HCT116 (cell line): Measurements from ENCODE around the gene TM9SF4.

Experiments used
- EZH2 ChIP-seq: fragments of 200-600 bp; sonication (generic); IDR thresholded peaks from 2 replicates; pipeline ENCODE4 v1.6.1; 2017; ENCODE audit warnings: antibody characterized with exemption, mixed run types
- EZH2phosphoT487 ChIP-seq: fragments of 200-600 bp; IDR thresholded peaks from 2 replicates; pipeline ENCODE4 v1.6.1; 2018; ENCODE audit warnings: antibody characterized with exemption, borderline replicate concordance
- JUND ChIP-seq: IDR thresholded peaks from 2 replicates; pipeline ENCODE4 v1.6.1; 2012
- POLR2A ChIP-seq: IDR thresholded peaks from 2 replicates; pipeline ENCODE4 v1.7.0; 2011; ENCODE audit warnings: borderline replicate concordance; ENCODE audit not compliant: insufficient read depth, insufficient read length; ENCODE audit errors: extremely low read depth
- POLR2AphosphoS5 ChIP-seq: IDR thresholded peaks from 2 replicates; pipeline ENCODE4 v1.6.1; 2011; ENCODE audit warnings: mild to moderate bottlenecking, low read depth, low read length, moderate library complexity
- SP1 ChIP-seq: IDR thresholded peaks from 2 replicates; pipeline ENCODE4 v1.6.1; 2012; ENCODE audit warnings: low read depth
- SRF ChIP-seq: IDR thresholded peaks from 2 replicates; pipeline ENCODE4 v1.6.1; 2012; ENCODE audit warnings: low read depth
- ZNF274 ChIP-seq: fragments of 200-500 bp; sonication (Bioruptor generic); IDR thresholded peaks from 2 replicates; pipeline ENCODE4 v1.6.1; 2014; ENCODE audit warnings: mild to moderate bottlenecking, low read depth, low read length, inconsistent platforms
- TF ChIP-seq, protein P1 (sequence below), 3 experiments: fragments of 200-600 bp in 1 of 3; sonication (generic) in 1 of 3; IDR thresholded peaks in 2 of 3; conservative IDR thresholded peaks in 1 of 3; 2 replicates each; pipeline ENCODE4 v1.5.1; 2012 to 2017; ENCODE audit warnings: low read depth in 2 of 3, low read length in 2 of 3, antibody characterized with exemption in 1 of 3, borderline replicate concordance in 1 of 3, control low read depth in 1 of 3, mild to moderate bottlenecking in 1 of 3, mixed read lengths in 1 of 3, mixed run types in 1 of 3, moderate library complexity in 1 of 3; ENCODE audit not compliant: insufficient read depth in 1 of 3
- TF ChIP-seq, protein P2 (sequence below): IDR thresholded peaks from 2 replicates; pipeline ENCODE4 v1.6.1; 2012
- TF ChIP-seq, protein P3 (sequence below): IDR thresholded peaks from 2 replicates; pipeline ENCODE4 v1.6.1; 2012
- TF ChIP-seq, protein P4 (sequence below): IDR thresholded peaks from 2 replicates; pipeline ENCODE4 v1.6.1; 2011; ENCODE audit warnings: mild to moderate bottlenecking, low read length, moderate library complexity; ENCODE audit not compliant: insufficient replicate concordance; ENCODE audit errors: extremely low read depth

DNA sequence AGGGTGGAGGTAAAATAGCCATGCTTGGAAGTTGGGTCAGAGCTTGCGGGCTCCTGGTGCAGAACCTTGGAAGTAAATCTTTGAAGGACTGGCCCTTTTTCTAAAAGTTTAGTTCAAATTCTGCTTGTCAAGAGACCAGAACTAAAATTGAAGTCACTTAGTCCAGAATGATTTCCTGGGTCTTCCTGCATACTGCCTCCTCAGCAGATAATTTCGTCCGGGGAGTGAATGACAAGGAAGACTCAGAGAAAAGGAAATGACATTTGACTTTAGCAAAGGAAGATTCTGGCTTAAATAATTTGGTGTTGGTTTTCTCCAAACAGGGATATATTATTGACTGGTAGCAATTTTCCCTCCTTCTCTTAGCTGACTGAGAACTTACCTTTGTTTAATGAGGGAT, 1.2 kb downstream of the TM9SF4 start:
- no peak for TF ChIP-seq POLR2A
- no peak for TF ChIP-seq EZH2
- no peak for TF ChIP-seq SRF
- no peak for TF ChIP-seq JUND
- TF ChIP-seq ZNF274 = no peak
- TF ChIP-seq, protein P1, sequence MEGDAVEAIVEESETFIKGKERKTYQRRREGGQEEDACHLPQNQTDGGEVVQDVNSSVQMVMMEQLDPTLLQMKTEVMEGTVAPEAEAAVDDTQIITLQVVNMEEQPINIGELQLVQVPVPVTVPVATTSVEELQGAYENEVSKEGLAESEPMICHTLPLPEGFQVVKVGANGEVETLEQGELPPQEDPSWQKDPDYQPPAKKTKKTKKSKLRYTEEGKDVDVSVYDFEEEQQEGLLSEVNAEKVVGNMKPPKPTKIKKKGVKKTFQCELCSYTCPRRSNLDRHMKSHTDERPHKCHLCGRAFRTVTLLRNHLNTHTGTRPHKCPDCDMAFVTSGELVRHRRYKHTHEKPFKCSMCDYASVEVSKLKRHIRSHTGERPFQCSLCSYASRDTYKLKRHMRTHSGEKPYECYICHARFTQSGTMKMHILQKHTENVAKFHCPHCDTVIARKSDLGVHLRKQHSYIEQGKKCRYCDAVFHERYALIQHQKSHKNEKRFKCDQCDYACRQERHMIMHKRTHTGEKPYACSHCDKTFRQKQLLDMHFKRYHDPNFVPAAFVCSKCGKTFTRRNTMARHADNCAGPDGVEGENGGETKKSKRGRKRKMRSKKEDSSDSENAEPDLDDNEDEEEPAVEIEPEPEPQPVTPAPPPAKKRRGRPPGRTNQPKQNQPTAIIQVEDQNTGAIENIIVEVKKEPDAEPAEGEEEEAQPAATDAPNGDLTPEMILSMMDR (IDR thresholded peaks at IDR 0.05 in 2 of 3, conservative IDR thresholded peaks at IDR 0.05 in 1 of 3; ENCODE audit: borderline replicate concordance in 1 of 3, insufficient read depth in 1 of 3, low read depth in 2 of 3, low read length in 2 of 3) = no peak
- TF ChIP-seq POLR2AphosphoS5 = no peak
- TF ChIP-seq, protein P2, sequence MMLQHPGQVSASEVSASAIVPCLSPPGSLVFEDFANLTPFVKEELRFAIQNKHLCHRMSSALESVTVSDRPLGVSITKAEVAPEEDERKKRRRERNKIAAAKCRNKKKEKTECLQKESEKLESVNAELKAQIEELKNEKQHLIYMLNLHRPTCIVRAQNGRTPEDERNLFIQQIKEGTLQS = no peak
- TF ChIP-seq SP1 = no peak
- TF ChIP-seq, protein P3, sequence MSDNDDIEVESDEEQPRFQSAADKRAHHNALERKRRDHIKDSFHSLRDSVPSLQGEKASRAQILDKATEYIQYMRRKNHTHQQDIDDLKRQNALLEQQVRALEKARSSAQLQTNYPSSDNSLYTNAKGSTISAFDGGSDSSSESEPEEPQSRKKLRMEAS = no peak
- TF ChIP-seq, protein P4, sequence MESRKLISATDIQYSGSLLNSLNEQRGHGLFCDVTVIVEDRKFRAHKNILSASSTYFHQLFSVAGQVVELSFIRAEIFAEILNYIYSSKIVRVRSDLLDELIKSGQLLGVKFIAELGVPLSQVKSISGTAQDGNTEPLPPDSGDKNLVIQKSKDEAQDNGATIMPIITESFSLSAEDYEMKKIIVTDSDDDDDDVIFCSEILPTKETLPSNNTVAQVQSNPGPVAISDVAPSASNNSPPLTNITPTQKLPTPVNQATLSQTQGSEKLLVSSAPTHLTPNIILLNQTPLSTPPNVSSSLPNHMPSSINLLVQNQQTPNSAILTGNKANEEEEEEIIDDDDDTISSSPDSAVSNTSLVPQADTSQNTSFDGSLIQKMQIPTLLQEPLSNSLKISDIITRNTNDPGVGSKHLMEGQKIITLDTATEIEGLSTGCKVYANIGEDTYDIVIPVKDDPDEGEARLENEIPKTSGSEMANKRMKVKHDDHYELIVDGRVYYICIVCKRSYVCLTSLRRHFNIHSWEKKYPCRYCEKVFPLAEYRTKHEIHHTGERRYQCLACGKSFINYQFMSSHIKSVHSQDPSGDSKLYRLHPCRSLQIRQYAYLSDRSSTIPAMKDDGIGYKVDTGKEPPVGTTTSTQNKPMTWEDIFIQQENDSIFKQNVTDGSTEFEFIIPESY = no peak
- TF ChIP-seq EZH2phosphoT487 = no peak
